Hepatocyte (in vitro differentiated cells): ENCODE measurements around the gene PRPF19. TPM values are rescaled to one million over a fixed set of nuclear protein-coding genes. Genes with fewer than 3 reads are reported as not detected.

Experiments used
- DNase-seq: peaks from one replicate; pipeline ENCODE4 v3.0.0-alpha.2; 2016; ENCODE audit warnings: low spot score
- H2AFZ ChIP-seq: fragments of 200-600 bp; sonication (generic); 2 replicates; pipeline ENCODE4 v1.6.0; 2016; ENCODE audit warnings: antibody characterized with exemption, mild to moderate bottlenecking
- H3K27ac ChIP-seq: fragments of 200-600 bp; sonication (generic); 2 replicates; pipeline ENCODE4 v1.5.1; 2016; ENCODE audit warnings: mild to moderate bottlenecking
- H3K27me3 ChIP-seq: fragments of 200-600 bp; sonication (generic); 2 replicates; pipeline ENCODE4 v1.6.1; 2016
- H3K36me3 ChIP-seq: fragments of 200-600 bp; sonication (generic); replicated peaks from 2 replicates; pipeline ENCODE4 v1.5.1; 2016; ENCODE audit warnings: low read depth; ENCODE audit not compliant: insufficient read depth
- H3K4me1 ChIP-seq: fragments of 200-600 bp; sonication (generic); 2 replicates; pipeline ENCODE4 v1.5.1; 2016; ENCODE audit warnings: mild to moderate bottlenecking, moderate library complexity; ENCODE audit not compliant: insufficient read depth
- H3K4me2 ChIP-seq: fragments of 200-600 bp; sonication (generic); 2 replicates; pipeline ENCODE4 v1.6.0; 2016
- H3K4me3 ChIP-seq: fragments of 200-600 bp; sonication (generic); 2 replicates; pipeline ENCODE4 v1.5.1; 2016; ENCODE audit warnings: mild to moderate bottlenecking
- H3K79me2 ChIP-seq: fragments of 200-600 bp; sonication (generic); 2 replicates; pipeline ENCODE4 v1.6.0; 2017; ENCODE audit warnings: mild to moderate bottlenecking
- H3K9me2 ChIP-seq: fragments of 200-600 bp; sonication (generic); replicated peaks from 2 replicates; pipeline ENCODE4 v1.6.0; 2017; ENCODE audit warnings: mild to moderate bottlenecking; ENCODE audit not compliant: insufficient read depth
- H3K9me3 ChIP-seq: fragments of 200-600 bp; sonication (generic); 2 replicates; pipeline ENCODE4 v1.5.1; 2016; ENCODE audit warnings: low read depth, mild to moderate bottlenecking
- H4K20me1 ChIP-seq: fragments of 200-600 bp; sonication (generic); 2 replicates; pipeline ENCODE4 v1.6.0; 2016; ENCODE audit warnings: mild to moderate bottlenecking; ENCODE audit not compliant: insufficient read depth, poor library complexity, severe bottlenecking
- CTCF ChIP-seq: fragments of 200-600 bp; sonication (generic); IDR thresholded peaks from 2 replicates; pipeline ENCODE4 v1.5.1; 2016; ENCODE audit warnings: antibody characterized with exemption, mild to moderate bottlenecking; ENCODE audit not compliant: poor library complexity
- EZH2 ChIP-seq: fragments of 200-600 bp; sonication (generic); IDR thresholded peaks from 2 replicates; pipeline ENCODE4 v1.6.1; 2016; ENCODE audit warnings: antibody characterized with exemption, mild to moderate bottlenecking, borderline replicate concordance
- EZH2phosphoT487 ChIP-seq: fragments of 200-600 bp; sonication (generic); IDR thresholded peaks from one replicate; pipeline ENCODE4 v1.6.1; 2018; ENCODE audit warnings: antibody characterized with exemption, mild to moderate bottlenecking, low read depth, moderate library complexity; ENCODE audit not compliant: unreplicated experiment, severe bottlenecking
- WGBS: methylation state at CpG from one replicate; pipeline ENCODE4 v1.1.6; 2016; ENCODE audit warnings: low lambda C conversion rate; ENCODE audit errors: missing lambda C conversion rate; 5-methylcytosine and 5-hydroxymethylcytosine counted together
- polyA plus RNA-seq: library from polyadenylated mRNA; unstranded; fragments of >200 nt; fragmentation: Nextera tagmentation; extraction: Ambion mirVana; gene quantifications from 2 replicates; pipeline ENCODE4 v1.2.1, GENCODE V29; 2016
- total RNA-seq: library from RNA; depleted of rRNA; stranded (reverse); fragments of >200 nt; gene quantifications from 2 replicates; pipeline ENCODE4 v1.2.3, GENCODE V29; 2014

Gene PRPF19
- total and polyA plus RNA-seq, 2 experiments from 2014 or later: 19.3 to 53.8 TPM

DNA sequence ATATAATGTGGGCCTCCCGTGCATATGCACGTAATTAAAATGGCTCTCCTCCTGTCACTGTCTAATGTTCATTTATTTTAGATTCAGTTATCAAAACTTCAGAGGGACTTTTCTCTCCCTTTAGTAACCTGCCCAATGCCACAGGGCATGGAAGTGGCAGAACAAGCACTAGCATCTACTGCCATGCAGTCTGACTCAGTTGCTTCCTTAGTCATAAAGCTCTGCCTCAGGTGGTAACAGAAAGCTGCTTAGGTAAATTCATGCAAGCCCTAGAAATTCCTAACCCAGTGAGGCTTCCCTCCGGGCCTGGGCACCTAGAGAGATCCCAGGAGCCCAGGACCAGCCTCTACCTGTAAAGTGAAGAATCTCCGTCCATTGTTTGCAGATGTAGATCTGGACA is 8.9 kb downstream of the PRPF19 start:
- Histone ChIP-seq H3K27me3 (no peaks in the 10 kb centered on the region), H4K20me1 (no peaks in the 10 kb centered on the region), H2AFZ (no peak overlapping the region), H3K4me1 (no peaks in the 10 kb centered on the region), H3K4me3 (no peak overlapping the region), H3K4me2 (no peak overlapping the region), H3K36me3 (no peaks in the 10 kb centered on the region), H3K9me2 (no peaks in the 10 kb centered on the region), H3K79me2 (peaks cover 2% of the 10 kb centered on the region), H3K9me3 (no peaks in the 10 kb centered on the region), H3K27ac (no peak overlapping the region)
- TF ChIP-seq EZH2phosphoT487: no peak
- TF ChIP-seq CTCF: no peak
- TF ChIP-seq EZH2: no peak
- WGBS: 99% methylated on average over 4 of the region's 4 CpGs
- no peak for DNase-seq

GRCh38 chr11:60895687-60896086 is 10.7 kb downstream of the PRPF19 start:
- no peaks in the 10 kb centered on the region for H4K20me1 ChIP-seq
- H3K4me3 ChIP-seq: no peak overlapping the region
- H3K4me2 ChIP-seq: no peak overlapping the region
- H3K36me3 ChIP-seq: no peaks in the 10 kb centered on the region
- no peak overlapping the region for H3K27ac ChIP-seq
- H3K79me2 ChIP-seq: no peaks in the 10 kb centered on the region
- no peaks in the 10 kb centered on the region for H3K9me2 ChIP-seq
- H3K27me3 ChIP-seq: no peaks in the 10 kb centered on the region
- no peak for DNase-seq
- TF ChIP-seq CTCF: no peak
- no peak for TF ChIP-seq EZH2phosphoT487
- TF ChIP-seq EZH2: no peak
- WGBS: 95% methylated on average over 5 of the region's 5 CpGs
- H2AFZ ChIP-seq: no peak overlapping the region
- no peaks in the 10 kb centered on the region for H3K9me3 ChIP-seq
- H3K4me1 ChIP-seq: no peaks in the 10 kb centered on the region

GRCh38 chr11:60891103-60891741 is 15.2 kb downstream of the PRPF19 start:
- Histone ChIP-seq H4K20me1 (no peaks in the 10 kb centered on the region), H3K4me2 (no peak overlapping the region), H3K9me2 (no peaks in the 10 kb centered on the region), H2AFZ (no peak overlapping the region), H3K36me3 (no peaks in the 10 kb centered on the region), H3K9me3 (no peaks in the 10 kb centered on the region), H3K4me3 (no peak overlapping the region), H3K27me3 (no peaks in the 10 kb centered on the region), H3K4me1 (no peaks in the 10 kb centered on the region), H3K79me2 (no peaks in the 10 kb centered on the region), H3K27ac (no peak overlapping the region)
- DNase-seq: no peak
- no peak for TF ChIP-seq CTCF
- 80% methylated on average over 7 of the region's 7 CpGs for WGBS

DNA sequence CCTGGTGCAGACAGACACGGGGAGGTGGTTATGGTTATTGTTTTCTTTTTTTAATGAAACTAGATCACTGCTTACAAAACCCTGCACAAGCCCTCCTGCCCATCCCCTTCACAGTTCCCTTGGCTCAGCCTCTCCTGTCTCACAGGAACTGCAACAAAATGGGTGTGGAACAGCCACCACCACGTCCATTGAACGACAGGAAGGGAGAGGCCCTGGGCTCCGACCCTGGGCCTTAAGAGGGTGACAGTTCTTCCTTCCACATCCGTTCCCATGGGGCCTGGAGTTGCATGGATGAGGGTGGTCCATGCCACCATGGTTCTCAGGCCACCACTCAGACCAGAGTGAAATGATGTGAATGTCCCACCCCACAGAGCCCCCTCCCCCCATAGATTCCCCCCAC is 15.7 kb downstream of the PRPF19 start:
- DNase-seq: no peak
- no peak overlapping the region for H3K27ac ChIP-seq
- no peaks in the 10 kb centered on the region for H4K20me1 ChIP-seq
- no peak overlapping the region for H3K4me2 ChIP-seq
- H3K4me1 ChIP-seq: no peaks in the 10 kb centered on the region
- no peak for TF ChIP-seq CTCF
- no peak for TF ChIP-seq EZH2
- no peak for TF ChIP-seq EZH2phosphoT487
- 89% methylated on average over 5 of the region's 5 CpGs for WGBS
- no peaks in the 10 kb centered on the region for H3K27me3 ChIP-seq
- H2AFZ ChIP-seq: no peak overlapping the region
- no peaks in the 10 kb centered on the region for H3K9me3 ChIP-seq
- H3K9me2 ChIP-seq: no peaks in the 10 kb centered on the region
- no peaks in the 10 kb centered on the region for H3K79me2 ChIP-seq
- no peaks in the 10 kb centered on the region for H3K36me3 ChIP-seq
- H3K4me3 ChIP-seq: no peak overlapping the region
